ENCODE data around the gene PAK4.

PAK4 gene

DNA sequence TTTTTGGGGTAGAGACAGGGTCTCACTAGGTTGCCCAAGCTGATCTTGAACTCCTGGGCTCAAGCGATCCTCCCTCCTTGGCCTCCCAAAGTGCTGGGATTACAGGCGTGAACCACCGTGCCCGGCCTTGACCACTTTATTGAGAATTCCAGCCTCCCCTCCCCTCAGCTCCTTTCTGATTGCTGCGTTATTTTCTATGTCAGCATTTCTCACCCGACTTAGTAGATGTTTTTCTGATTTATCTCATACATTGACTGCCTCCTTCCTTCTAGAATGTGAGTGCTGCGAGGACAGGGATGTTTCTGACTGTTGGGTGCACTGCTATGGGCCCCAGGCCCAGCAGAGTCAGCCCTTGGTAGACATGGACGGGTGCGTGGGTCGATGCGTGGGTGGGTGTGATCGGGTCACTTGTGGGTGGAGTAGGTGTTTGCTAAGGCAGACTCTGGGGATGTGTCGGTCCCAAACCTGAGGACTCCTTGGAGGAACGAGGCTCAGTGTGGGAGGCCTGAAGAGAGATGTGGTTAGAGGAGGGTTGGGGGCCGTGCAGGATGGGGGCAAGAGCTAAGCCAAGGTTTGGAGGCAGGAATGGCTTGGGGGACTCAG, 37.0 kb downstream of the PAK4 start:
- no peak for DNase-seq (ENCODE audit: low read depth)
- TF ChIP-seq, protein P1, sequence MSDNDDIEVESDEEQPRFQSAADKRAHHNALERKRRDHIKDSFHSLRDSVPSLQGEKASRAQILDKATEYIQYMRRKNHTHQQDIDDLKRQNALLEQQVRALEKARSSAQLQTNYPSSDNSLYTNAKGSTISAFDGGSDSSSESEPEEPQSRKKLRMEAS (IDR thresholded peaks at IDR 0.05; ENCODE audit: low read depth, low read length): no peak
- no peak for TF ChIP-seq POLR2A (IDR thresholded peaks at IDR 0.05; ENCODE audit: extremely low read depth, insufficient read length)
- TF ChIP-seq MYC (IDR thresholded peaks at IDR 0.05; ENCODE audit: low read depth, low read length): no peak
- TF ChIP-seq, protein P2, sequence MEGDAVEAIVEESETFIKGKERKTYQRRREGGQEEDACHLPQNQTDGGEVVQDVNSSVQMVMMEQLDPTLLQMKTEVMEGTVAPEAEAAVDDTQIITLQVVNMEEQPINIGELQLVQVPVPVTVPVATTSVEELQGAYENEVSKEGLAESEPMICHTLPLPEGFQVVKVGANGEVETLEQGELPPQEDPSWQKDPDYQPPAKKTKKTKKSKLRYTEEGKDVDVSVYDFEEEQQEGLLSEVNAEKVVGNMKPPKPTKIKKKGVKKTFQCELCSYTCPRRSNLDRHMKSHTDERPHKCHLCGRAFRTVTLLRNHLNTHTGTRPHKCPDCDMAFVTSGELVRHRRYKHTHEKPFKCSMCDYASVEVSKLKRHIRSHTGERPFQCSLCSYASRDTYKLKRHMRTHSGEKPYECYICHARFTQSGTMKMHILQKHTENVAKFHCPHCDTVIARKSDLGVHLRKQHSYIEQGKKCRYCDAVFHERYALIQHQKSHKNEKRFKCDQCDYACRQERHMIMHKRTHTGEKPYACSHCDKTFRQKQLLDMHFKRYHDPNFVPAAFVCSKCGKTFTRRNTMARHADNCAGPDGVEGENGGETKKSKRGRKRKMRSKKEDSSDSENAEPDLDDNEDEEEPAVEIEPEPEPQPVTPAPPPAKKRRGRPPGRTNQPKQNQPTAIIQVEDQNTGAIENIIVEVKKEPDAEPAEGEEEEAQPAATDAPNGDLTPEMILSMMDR (IDR thresholded peaks at IDR 0.05; ENCODE audit: low read depth, low read length): no peak
- H3K4me3 ChIP-seq (ENCODE audit: low read depth, low read length): no peak overlapping the region

DNA sequence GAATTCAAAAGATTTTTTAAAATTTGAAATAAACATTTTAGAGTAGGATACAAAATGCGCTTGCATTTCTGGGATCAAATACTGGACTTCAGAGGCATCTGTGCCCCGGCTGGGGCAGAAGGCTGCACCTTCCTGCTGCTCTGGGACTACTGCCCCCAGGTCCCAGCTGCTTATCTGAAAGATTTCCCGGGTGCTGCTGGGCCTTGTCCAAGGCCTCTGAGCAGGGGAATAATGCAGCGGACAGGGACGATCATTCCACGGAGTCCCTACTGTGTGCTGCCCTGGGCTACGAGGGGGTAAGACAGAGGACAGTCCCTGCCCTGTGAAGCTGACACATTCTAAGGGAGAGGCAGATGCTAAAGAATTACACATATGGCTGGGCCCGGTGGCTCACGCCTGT, 38.0 kb downstream of the PAK4 start:
- TF ChIP-seq POLR2A (IDR thresholded peaks at IDR 0.05; ENCODE audit: extremely low read depth, insufficient read length): no peak
- TF ChIP-seq MYC (IDR thresholded peaks at IDR 0.05; ENCODE audit: low read depth, low read length): no peak
- TF ChIP-seq, protein P2 (IDR thresholded peaks at IDR 0.05; ENCODE audit: low read depth, low read length): no peak
- TF ChIP-seq, protein P1 (IDR thresholded peaks at IDR 0.05; ENCODE audit: low read depth, low read length): no peak
- H3K4me3 ChIP-seq (ENCODE audit: low read depth, low read length): no peak overlapping the region
- DNase-seq (ENCODE audit: low read depth): no peak

DNA sequence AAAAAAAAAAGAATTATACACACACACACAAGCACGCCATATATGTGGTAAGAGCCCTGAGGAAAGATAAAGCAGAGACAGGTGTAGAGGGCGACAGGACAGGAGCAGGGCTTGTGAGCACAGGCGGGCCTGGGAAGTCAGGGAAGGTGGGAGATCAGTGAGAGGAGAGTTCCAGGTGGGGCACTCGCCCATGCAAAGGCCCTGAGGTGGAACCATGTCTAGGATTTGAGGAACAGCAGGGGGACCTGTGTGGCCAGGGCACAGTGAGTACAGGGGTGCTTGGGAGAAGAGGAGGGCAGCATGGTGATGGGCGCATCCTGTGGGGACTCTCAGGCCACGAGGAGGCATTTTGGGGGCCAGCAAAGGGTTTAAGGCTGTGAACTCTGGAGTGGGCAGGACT, 38.7 kb downstream of the PAK4 start:
- DNase-seq (ENCODE audit: low read depth): no peak
- TF ChIP-seq, protein P2 (IDR thresholded peaks at IDR 0.05; ENCODE audit: low read depth, low read length): no peak
- TF ChIP-seq POLR2A (IDR thresholded peaks at IDR 0.05; ENCODE audit: extremely low read depth, insufficient read length) (no peak), MYC (IDR thresholded peaks at IDR 0.05; ENCODE audit: low read depth, low read length) (no peak)
- TF ChIP-seq, protein P1 (IDR thresholded peaks at IDR 0.05; ENCODE audit: low read depth, low read length): no peak
- H3K4me3 ChIP-seq (ENCODE audit: low read depth, low read length): no peak overlapping the region

DNA sequence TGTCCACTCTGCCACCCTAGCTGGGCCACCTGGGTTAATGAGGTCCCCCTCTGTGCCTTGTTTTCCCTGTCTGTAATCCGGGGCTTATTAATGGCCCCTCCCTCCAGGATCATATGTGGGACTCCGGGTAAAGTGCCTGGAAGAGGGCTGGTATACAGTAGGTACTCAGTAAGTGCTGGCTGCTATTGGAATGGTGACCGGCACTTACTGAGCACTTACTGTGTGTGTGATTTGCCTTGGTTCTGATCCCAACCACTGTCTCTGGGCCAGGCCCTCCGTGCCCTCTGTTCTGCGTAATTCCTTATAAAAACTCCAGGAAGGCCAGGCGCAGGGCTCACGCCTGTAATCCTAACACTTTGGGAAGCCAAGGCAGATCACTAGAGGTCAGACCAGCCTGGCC, 40.3 kb downstream of the PAK4 start:
- no peak for DNase-seq (ENCODE audit: low read depth)
- no peak overlapping the region for H3K4me3 ChIP-seq (ENCODE audit: low read depth, low read length)
- TF ChIP-seq, protein P2 (IDR thresholded peaks at IDR 0.05; ENCODE audit: low read depth, low read length): no peak
- TF ChIP-seq MYC (IDR thresholded peaks at IDR 0.05; ENCODE audit: low read depth, low read length): no peak
- TF ChIP-seq, protein P1 (IDR thresholded peaks at IDR 0.05; ENCODE audit: low read depth, low read length): no peak
- no peak for TF ChIP-seq POLR2A (IDR thresholded peaks at IDR 0.05; ENCODE audit: extremely low read depth, insufficient read length)

DNA sequence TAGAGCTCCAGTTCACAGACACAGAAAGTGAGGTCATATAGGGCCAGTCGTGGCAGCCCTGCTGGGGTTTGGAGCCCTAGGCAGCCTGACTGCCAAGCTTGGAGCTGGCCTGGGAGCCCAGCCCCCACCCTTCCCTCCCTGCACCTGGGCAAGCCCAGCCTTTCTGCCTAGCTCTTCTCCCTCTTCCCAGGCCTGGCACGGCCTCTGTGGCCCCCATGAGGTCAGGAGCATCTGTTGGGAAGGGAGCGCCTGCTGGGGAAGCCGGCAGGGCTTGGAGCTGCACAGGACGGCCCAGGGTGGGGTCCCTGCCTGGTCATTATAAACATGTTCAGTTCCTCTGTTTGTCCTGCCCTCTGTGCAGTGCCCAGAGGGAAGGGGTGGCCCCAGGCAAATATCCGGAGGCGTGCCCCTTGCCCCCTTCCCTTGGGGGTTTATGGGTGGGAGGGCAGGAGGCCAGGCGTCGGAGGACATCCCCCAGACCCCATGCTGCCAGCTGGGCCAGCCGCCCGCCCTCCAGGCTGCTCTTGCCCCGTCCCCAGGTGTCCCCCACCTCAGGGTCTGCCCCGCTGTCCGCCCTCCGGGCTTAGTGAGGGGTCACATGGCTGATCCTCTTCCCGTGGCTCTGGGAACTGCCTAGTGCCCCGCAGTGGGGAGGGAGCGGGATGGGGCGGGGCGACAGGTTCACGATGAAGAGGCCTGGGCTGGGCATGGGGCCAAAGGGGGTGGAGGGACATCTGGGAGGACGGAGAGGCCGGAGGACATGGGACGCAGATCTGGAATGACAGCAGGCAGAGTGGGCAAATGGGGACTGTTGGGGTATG, 41.2 kb downstream of the PAK4 start:
- TF ChIP-seq POLR2A (IDR thresholded peaks at IDR 0.05; ENCODE audit: extremely low read depth, insufficient read length): no peak
- TF ChIP-seq, protein P1 (IDR thresholded peaks at IDR 0.05; ENCODE audit: low read depth, low read length): no peak
- TF ChIP-seq, protein P2 (IDR thresholded peaks at IDR 0.05; ENCODE audit: low read depth, low read length): no peak
- no peak for DNase-seq (ENCODE audit: low read depth)
- no peak overlapping the region for H3K4me3 ChIP-seq (ENCODE audit: low read depth, low read length)

All from NB4 (cell line).